Thyroid gland (tissue), 4 donors: ENCODE measurements around the gene FOXC1.

ENCODE experiments used
- POLR2A ChIP-seq, 2 donors: fragments of 450-650 bp; IDR thresholded peaks; one replicate each; pipeline ENCODE4 v1.6.1; 2017; ENCODE audit warnings: antibody characterized with exemption in 2 of 2, mild to moderate bottlenecking in 2 of 2, moderate library complexity in 1 of 2
- TF ChIP-seq, protein P1 (sequence below), 6 experiments: fragments of 200-600 bp in 3 of 6; fragments of 450-650 bp in 3 of 6; sonication (generic) in 3 of 6; IDR thresholded peaks; one replicate each; pipeline ENCODE4 v1.5.1; 2016 to 2019; ENCODE audit warnings: antibody characterized with exemption in 6 of 6, mild to moderate bottlenecking in 2 of 6, inconsistent platforms in 1 of 6, moderate library complexity in 1 of 6

DNA sequence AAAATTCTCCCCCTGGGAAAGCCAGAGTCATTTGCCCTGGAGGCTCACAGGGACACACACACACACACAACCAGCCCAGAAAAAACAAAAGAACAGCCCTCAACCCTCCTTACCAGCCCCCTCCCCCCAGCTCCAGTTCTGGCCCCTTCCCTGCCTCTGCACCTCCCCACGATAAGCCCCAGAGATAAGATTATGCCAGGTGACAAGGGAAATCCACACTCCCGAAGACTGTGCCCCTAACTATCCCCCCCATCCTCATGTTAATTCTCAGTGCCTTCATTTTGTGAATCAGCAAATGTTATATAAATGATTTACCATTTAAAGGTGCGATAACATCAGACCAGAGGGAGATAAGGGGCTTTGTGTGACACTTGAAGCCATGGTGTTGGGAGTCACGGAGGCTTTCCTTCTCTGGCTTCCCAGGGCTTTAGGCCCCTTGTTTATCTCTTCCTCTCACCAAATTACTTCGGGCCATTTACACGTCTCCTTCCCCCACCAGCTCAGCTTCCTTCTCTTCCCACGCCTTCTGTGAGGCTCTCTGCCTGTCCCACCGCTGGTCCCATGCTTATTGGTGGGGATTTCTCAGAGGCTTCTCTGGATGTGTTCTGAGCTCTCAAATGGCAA, 12.5 kb upstream of the FOXC1 start:
- TF ChIP-seq, protein P1, sequence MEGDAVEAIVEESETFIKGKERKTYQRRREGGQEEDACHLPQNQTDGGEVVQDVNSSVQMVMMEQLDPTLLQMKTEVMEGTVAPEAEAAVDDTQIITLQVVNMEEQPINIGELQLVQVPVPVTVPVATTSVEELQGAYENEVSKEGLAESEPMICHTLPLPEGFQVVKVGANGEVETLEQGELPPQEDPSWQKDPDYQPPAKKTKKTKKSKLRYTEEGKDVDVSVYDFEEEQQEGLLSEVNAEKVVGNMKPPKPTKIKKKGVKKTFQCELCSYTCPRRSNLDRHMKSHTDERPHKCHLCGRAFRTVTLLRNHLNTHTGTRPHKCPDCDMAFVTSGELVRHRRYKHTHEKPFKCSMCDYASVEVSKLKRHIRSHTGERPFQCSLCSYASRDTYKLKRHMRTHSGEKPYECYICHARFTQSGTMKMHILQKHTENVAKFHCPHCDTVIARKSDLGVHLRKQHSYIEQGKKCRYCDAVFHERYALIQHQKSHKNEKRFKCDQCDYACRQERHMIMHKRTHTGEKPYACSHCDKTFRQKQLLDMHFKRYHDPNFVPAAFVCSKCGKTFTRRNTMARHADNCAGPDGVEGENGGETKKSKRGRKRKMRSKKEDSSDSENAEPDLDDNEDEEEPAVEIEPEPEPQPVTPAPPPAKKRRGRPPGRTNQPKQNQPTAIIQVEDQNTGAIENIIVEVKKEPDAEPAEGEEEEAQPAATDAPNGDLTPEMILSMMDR (IDR thresholded peaks at IDR 0.05): no peak
- no peak for TF ChIP-seq POLR2A (IDR thresholded peaks at IDR 0.05)
